Epithelial cell of proximal tubule (primary cell): ENCODE results near the gene TNIK. TPM values are rescaled to one million over a fixed set of nuclear protein-coding genes. Genes with fewer than 3 reads are reported as not detected.

ENCODE experiments used
- DNase-seq: peaks from one replicate; pipeline ENCODE4 v3.0.0-alpha.2; 2011; ENCODE audit warnings: low read depth
- H3K4me3 ChIP-seq: 2 replicates; pipeline ENCODE4 v1.5.1; 2011; ENCODE audit warnings: low read depth, mild to moderate bottlenecking, low read length
- total RNA-seq: library from RNA; depleted of rRNA; stranded (reverse); fragments of >200 nt; gene quantifications from 2 replicates; pipeline ENCODE4 v1.2.3, GENCODE V29; 2015
- TF ChIP-seq, protein P1 (sequence below): conservative IDR thresholded peaks from 2 replicates; pipeline ENCODE4 v1.5.1; 2012; ENCODE audit warnings: low read depth, mild to moderate bottlenecking, low read length

TNIK gene
- total RNA-seq, 1 donor from 2014 or later: 11.8 TPM

DNA sequence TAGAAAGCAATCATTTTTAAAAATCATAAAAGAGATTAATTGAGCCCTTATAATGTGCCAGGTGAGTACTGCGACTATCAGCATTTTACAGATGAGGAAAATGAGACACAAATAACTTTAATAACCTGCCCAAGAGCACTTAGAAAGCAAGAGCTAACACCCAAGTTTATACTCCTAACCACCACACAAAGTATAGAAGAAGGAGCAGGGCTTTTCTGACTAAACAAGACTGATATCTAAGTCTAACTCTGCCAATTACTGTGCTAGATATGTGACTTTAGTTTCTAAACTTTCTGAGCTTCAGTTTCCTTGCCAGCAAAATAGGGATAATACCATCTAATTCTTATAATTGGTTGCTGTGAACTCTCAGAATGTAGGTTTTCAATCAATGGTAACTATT lies 47.7 kb downstream of the TNIK start:
- DNase-seq: no peak
- no peak overlapping the region for H3K4me3 ChIP-seq
- TF ChIP-seq, protein P1, sequence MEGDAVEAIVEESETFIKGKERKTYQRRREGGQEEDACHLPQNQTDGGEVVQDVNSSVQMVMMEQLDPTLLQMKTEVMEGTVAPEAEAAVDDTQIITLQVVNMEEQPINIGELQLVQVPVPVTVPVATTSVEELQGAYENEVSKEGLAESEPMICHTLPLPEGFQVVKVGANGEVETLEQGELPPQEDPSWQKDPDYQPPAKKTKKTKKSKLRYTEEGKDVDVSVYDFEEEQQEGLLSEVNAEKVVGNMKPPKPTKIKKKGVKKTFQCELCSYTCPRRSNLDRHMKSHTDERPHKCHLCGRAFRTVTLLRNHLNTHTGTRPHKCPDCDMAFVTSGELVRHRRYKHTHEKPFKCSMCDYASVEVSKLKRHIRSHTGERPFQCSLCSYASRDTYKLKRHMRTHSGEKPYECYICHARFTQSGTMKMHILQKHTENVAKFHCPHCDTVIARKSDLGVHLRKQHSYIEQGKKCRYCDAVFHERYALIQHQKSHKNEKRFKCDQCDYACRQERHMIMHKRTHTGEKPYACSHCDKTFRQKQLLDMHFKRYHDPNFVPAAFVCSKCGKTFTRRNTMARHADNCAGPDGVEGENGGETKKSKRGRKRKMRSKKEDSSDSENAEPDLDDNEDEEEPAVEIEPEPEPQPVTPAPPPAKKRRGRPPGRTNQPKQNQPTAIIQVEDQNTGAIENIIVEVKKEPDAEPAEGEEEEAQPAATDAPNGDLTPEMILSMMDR: no peak

- H3K4me3 ChIP-seq: no peak overlapping the region
- no peak for DNase-seq
- TF ChIP-seq, protein P1: no peak
These were observed 48.2 kb downstream of the TNIK start for GRCh38 chr3:171412054-171412453.

DNA sequence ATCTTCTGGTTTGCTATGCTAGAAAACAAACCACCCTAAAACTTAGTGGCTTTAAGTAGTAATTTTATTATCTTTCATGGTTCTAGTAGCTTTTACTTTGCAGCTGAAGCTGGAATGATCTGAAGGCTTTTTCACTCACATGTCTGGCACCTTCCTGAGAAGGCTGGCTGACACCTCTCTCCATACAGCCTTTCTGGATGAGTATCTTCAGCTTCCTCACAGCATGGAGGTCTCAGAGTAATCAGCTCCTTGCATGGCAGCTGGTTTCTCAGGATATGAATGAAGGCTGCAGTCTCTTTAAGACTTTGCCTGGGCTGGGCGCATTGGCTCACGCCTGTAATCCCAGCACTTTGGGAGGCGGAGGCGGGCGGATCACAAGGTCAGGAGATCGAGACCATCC lies 50.0 kb downstream of the TNIK start:
- TF ChIP-seq, protein P1: no peak
- H3K4me3 ChIP-seq: no peak overlapping the region
- no peak for DNase-seq

GRCh38 chr3:171407759-171408158 lies 52.4 kb downstream of the TNIK start:
- no peak overlapping the region for H3K4me3 ChIP-seq
- TF ChIP-seq, protein P1: no peak
- no peak for DNase-seq

DNA sequence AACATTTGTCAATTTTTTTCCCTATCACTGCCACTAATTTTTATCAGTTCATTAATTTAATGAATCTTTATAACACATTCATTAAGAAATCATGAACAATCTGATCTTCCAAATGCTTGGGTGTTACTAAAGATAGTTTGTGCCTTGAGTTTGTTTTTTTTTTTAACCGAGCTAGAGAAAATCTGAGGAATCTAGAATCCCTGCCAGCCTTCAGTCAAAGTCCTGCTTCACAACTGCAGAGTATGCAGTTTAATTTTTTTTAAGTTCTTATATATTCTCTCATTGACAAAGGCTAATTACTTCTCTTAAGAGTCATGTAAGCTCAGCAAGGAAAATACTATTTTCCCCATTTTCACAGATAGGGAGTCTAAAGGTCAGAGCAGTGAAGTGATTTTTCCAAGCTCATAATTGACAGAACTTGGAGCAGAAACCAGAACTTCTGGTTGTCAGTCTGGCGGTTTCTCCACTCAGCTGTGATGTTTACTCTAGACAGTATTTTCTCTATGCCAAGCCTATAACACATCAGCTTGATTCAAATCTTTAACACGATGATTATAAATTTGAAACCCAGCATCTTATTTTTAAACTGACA lies 55.7 kb downstream of the TNIK start:
- no peak for DNase-seq
- H3K4me3 ChIP-seq: no peak overlapping the region
- TF ChIP-seq, protein P1: no peak

DNA sequence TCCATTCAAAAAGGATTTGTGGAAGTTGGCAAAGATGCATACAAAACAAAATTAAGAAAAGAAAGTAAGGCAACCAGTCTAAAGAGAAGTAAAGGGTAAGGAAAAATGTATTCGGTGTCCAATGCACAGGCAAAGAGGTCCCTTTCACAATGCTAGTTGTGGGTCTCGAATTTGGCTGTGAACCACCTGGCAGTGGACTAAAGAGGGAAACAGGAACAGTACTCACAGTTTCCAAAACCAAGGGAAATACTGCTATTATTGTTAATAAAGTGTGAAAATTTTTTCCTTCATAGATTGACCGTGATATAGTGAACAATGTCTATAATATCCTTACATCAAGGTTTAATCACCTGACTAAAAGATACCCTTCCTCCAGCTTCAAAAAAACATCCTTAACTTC lies 57.9 kb downstream of the TNIK start:
- TF ChIP-seq, protein P1: no peak
- no peak for DNase-seq
- no peak overlapping the region for H3K4me3 ChIP-seq

DNA sequence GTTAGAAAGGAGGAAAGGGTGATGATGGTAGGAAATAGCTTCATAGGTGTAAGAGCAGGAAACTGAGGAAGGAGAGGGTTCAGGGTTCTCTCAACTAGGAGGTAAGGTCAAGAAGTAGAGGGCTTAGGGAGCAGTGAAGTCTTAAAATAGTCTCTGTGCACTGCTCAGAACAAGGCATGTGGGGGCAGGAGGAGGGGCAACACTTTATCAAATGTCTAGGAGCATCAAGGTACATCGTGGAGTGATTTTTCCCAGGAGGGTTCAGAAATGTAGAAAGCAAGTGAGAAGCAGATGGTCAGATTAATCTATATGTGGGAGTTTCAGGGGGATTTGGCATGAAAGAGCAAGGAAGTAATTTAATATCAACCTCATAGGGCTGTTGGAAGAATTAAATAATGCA lies 58.8 kb downstream of the TNIK start:
- no peak for DNase-seq
- no peak overlapping the region for H3K4me3 ChIP-seq
- TF ChIP-seq, protein P1: no peak
